ENCODE results near the gene LMBR1.
"Not testable (repeated sequence)": the region's sequence is repeated elsewhere in the genome, so short reads cannot be mapped to it uniquely, and the experiment has no call there.

The LMBR1 gene

GRCh38 chr7:156753630-156754029 lies 139.4 kb downstream of the LMBR1 start:
- ATAC-seq: no peak

DNA sequence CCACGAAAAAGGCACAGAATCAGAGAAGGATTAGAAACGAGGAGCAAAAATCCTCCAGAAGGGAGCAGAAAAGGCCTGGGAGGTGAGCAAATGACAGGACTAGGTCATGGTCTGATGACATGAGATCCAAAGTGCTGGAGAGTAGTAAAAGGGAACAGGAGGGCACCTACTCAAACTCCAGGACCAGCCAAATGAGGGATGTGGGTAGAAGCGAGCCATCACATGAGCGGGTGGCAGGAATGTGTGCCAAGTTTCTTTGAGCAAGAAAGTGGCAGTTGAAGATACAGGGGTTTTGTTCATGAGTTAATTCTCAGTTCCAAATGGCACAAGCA lies 139.8 kb downstream of the LMBR1 start:
- ATAC-seq: no peak

- no peak for ATAC-seq
Observed at GRCh38 chr7:156752367-156753228, 140.4 kb downstream of the LMBR1 start.

GRCh38 chr7:156751319-156751718 lies 141.7 kb downstream of the LMBR1 start:
- ATAC-seq: peak; percentile 97

- no peak for ATAC-seq
Observed at GRCh38 chr7:156747718-156748117, 145.3 kb downstream of the LMBR1 start.

DNA sequence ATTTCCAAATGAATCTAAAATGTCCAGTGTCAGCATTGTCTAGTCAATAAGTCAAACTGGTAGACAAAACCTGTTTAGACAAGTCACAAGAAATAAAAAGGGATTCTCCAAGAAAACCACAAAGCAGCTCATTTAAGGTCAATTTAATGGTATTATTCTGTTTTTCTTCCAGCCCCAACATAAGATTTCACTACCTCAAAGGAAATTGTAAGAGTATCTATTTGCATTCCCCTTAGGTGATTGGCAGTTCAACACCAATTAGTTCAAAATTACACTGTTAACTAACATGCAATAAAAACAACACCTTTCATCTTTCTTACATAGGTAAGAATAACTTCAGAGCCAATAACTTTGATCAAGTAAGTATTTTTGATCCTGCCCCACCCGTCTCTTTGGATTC lies 146.1 kb downstream of the LMBR1 start:
- no peak for ATAC-seq

- no peak for ATAC-seq
Observed at GRCh38 chr7:156739596-156739995, 153.4 kb downstream of the LMBR1 start.

- no peak for ATAC-seq
Observed at GRCh38 chr7:156735851-156736250, 157.1 kb downstream of the LMBR1 start.

DNA sequence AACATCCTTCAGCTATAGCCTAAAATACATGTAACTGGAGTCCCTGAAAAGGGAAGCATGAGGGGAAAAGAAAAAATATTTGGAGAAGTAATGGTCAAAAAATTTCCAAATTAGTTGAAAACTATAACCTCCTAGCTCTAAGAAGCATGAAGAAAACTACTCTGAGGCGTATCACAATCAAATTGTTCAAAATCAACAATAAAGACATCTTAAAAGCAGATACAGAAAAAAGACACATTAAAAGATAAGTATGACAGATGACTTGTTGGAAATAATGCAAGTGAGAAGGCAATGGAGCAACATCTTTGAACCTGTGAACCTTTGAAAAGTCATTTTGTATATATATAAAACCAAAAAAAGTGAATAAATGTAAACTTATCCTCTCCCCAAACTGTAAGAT lies 159.3 kb downstream of the LMBR1 start:
- no peak for ATAC-seq

DNA sequence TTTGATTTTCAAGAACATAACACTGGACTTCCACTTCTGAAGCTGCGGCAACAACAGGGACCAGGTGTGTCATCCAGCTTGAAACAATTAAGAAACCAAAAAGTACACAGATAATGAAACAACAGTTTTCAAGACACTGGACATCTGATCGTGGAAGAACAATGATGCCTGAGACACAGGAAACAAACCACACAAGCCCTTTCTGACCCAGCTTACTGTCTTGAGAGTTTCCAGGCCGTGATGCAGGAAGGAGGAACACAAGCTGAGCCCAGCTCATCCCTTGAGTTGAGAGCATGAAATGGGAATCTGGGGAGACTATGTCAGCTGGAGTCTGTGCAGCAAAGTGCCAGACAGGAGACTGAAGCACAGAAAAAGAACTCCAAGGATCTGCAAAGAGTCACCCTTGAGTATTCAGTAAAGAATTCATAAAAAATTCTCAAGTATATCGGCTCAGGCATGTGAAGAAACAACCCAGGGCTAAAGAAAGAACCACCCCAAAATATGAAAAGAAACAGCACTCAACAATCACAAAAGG lies 160.8 kb downstream of the LMBR1 start:
- no peak for ATAC-seq

GRCh38 chr7:156731651-156732050 lies 161.3 kb downstream of the LMBR1 start:
- no peak for ATAC-seq

GRCh38 chr7:156725936-156726335 lies 167.0 kb downstream of the LMBR1 start:
- ATAC-seq: no peak

DNA sequence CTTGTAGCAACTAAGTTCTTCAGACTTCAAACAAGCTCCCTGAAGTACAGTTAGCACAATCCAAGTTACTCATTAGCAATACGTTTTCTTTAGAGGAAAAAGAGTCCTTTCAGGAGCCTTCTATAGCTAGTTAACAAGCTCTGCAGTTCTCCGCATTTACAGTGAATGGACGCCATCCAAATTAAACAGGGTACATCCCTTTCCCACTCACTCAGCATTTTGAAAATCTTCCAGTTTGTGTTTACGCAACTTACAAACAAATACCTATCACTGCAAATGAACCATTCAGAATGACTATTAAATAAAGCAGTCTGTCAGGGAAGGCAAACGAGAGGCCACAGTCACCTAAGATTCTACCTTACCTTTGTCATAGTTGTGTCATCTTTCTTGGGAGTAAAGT lies 167.9 kb downstream of the LMBR1 start:
- ATAC-seq: no peak

- no peak for ATAC-seq
Observed at GRCh38 chr7:156722043-156722826, 170.7 kb downstream of the LMBR1 start.

- no peak for ATAC-seq
Observed at GRCh38 chr7:156703773-156704482, 189.1 kb downstream of the LMBR1 start.

GRCh38 chr7:156703209-156703608 lies 189.8 kb downstream of the LMBR1 start:
- no peak for ATAC-seq

DNA sequence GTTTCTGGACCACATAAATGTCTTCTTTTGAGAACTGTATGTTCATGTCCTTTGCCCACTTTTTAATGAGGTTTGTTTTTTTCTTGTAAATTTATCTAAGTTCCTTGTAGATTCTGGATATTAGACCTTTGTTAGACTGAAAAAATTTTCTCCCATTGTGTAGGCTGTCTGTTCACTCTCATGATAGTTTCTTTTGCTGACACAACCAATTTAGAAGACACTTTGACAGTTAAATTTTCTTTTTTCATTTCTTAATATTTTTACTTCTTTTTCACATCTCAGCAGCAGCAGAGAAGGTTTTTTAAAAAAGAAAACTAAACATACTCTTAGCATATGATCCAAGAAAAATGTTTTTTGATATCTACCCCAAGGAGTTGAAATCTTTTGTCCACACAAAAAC lies 190.6 kb downstream of the LMBR1 start:
- no peak for ATAC-seq

DNA sequence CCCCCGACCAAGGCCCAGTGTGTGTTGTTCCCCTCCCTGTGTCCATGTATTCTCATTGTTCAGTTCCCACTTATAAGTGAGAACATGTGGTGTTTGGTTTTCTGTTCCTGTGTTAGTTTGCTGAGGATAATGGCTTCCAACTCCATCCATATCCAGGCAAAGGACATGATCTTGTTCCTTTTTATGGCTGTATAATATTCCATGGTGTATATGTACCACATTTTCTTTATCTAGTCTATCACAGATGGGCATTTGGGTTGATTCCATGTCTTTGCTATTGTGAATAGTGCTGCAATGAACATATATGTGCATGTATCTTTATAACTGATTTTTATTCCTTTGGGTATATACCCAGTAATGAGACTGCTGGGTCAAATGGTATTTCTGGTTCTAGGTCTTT lies 191.2 kb downstream of the LMBR1 start:
- not testable (repeated sequence) for ATAC-seq

DNA sequence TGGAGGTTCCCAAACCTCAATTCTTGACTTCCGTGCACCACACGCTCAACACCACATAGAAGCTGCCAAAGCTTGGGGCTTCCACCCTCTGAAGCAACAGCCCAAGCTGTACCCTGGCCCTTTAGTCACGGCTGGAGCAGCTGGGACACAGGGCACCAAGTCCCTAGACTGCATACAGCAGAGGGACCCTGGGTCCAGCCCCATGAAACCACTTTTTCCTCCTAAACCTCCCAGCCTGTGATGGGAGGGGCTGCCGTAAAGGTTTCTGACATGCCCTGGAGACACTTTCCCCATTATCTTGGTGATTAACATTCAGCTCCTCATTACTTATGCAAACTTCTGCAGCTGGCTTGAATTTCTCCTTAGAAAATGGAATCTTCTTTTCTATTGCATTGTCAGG lies 194.5 kb downstream of the LMBR1 start:
- not testable (repeated sequence) for ATAC-seq

DNA sequence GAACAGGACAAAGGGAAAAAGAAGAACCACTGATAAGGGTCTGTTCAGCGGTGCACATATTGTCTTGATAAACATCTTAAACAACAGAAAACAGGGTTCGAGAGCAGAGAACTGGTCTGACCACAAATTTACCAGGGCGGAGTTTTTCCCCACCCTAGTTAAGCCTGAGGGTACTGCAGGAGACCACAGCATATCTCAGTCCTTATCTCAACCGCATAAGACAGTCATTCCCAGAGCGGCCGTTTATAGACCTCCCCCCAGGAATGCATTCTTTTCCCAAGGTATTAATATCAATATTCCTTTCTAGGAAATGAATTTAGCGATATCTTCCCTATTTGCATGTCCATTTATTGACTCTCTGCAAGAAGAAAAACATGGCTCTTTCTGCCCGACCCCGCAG lies 195.7 kb downstream of the LMBR1 start:
- ATAC-seq: not testable (repeated sequence)

- no peak for ATAC-seq
Observed at GRCh38 chr7:156693627-156694026, 199.4 kb downstream of the LMBR1 start.

DNA sequence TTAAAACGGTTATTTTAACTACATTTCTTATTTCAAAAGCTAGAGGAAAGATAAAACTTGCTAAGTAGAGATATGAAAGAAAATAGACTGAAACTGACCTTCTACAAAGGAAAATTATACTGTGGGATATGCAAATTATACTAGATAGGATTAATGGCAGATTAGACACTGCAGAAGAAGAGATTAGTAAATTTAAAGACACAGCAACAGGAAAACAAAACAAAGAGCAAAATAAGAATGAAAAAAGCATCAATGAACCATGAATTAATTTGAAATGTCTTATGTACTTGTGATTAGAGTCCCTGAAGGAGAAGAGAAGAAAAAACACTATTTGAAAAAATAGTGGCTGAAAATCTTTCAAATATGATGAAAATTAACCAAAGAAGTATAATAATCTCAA lies 200.1 kb downstream of the LMBR1 start:
- no peak for ATAC-seq

- ATAC-seq: no peak
Observed at GRCh38 chr7:156691764-156692163, 201.2 kb downstream of the LMBR1 start.
